ENCODE results near the gene TSSK6. TPM values are rescaled to one million over a fixed set of nuclear protein-coding genes. Genes with fewer than 3 reads are reported as not detected.

Gene TSSK6
- total and polyA plus RNA-seq, 10 donors = 1.7 to 5.6 (median 3.0) TPM

DNA sequence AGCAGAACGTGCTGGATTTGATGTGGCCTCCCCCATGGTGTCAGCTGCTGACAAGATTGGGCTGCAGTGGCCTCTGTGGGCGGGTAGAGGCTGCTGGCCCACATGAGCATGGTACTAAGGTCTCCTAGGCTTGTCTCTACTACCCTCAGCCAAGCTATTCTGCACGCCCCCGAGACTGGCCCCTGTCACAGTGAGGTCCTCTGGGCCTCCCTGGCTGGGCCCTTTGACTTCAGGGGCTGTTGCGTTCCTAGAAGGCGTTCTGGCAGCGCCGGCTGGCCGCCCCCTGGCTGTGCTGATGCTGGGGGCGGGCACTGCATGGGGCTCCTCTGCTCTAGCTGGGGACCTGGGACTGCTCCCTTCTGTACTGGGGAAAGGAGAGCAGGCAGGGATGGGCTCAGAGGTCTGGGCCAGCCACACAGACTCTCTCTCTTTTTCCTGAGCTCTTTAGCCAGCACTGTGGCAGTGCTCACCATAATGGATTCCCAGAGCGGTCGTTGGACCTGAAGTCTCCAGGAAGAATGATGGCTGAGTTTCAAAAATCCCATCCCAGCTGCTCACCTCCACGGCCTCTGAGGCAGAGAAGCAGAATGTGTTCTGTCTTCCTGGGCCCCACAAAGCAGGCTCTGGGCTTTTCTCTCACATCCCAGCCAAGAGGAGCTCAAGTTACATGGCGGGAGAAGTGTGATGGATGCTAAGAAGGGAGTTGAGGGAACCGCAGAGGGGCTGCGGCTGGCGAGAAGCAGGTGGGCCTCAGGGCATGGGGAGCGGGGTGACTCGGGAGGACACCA, 32.3 kb downstream of the TSSK6 start:
- Histone ChIP-seq H3K4me1 (peaks cover 28 to 92% (median 49%) of the 10 kb centered on the region in 6 donors), H3K36me3 (peaks cover 0 to 70% (median 8%) of the 10 kb centered on the region in 6 donors), H3K27me3 (replicated peaks in 1 of 7) (no peaks in the 10 kb centered on the region), H3K4me3 (no peak overlapping the region), H3K9me3 (no peaks in the 10 kb centered on the region), H3K27ac (peak overlapping the region in 3 of 8 donors; percentile 5 to 13 (median 5))
- WGBS, 5 donors = 86 to 92% (median 87%) methylated on average over 12 to 19 of the region's 19 CpGs
- DNase-seq = no peak
- TF ChIP-seq, protein P1, sequence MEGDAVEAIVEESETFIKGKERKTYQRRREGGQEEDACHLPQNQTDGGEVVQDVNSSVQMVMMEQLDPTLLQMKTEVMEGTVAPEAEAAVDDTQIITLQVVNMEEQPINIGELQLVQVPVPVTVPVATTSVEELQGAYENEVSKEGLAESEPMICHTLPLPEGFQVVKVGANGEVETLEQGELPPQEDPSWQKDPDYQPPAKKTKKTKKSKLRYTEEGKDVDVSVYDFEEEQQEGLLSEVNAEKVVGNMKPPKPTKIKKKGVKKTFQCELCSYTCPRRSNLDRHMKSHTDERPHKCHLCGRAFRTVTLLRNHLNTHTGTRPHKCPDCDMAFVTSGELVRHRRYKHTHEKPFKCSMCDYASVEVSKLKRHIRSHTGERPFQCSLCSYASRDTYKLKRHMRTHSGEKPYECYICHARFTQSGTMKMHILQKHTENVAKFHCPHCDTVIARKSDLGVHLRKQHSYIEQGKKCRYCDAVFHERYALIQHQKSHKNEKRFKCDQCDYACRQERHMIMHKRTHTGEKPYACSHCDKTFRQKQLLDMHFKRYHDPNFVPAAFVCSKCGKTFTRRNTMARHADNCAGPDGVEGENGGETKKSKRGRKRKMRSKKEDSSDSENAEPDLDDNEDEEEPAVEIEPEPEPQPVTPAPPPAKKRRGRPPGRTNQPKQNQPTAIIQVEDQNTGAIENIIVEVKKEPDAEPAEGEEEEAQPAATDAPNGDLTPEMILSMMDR (IDR thresholded peaks at IDR 0.05 in 8 of 11, conservative IDR thresholded peaks at IDR 0.05 in 3 of 11) = no peak
- TF ChIP-seq POLR2AphosphoS5 (IDR thresholded peaks at IDR 0.05) = peak in 1 of 3 donors; percentile 31
- no peak for TF ChIP-seq POLR2A (IDR thresholded peaks at IDR 0.05)
- intact Hi-C loops (cut with DNase I; ENCODE audit: low total_unique reads) = loop anchor here (10.0 kb wide), 1 partner anchor 78 kb away; the partner anchor contains the start of gene GATAD2A

DNA sequence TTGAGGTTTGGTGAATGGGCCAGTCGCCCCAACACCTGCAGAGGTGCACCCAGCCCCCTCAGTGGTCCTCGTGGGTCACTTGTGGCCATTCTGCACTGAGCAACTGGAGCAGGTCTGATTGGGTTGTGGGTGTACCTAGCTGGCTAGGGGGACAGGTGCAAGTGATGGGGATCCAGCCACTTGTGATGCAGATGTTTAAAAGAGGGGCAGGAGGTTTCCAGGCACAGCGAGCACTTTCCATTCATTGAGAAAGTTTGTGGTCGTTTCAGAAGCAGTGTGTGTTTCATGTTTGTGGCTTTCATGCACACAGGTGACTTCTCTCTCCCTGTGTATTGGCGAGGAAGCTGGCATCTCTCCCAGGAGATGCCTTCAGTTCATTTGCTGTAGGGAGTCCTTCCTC, 34.7 kb downstream of the TSSK6 start:
- intact Hi-C loops (cut with DNase I; ENCODE audit: low total_unique reads) = loop anchor here (10.0 kb wide), 1 partner anchor 76 kb away; the partner anchor contains the start of gene GATAD2A
- Histone ChIP-seq H3K4me1 (peaks cover 12 to 92% (median 44%) of the 10 kb centered on the region in 6 donors), H3K36me3 (peaks cover 0 to 56% (median 8%) of the 10 kb centered on the region in 6 donors), H3K27me3 (replicated peaks in 1 of 7) (no peaks in the 10 kb centered on the region), H3K4me3 (no peak overlapping the region), H3K9me3 (no peaks in the 10 kb centered on the region), H3K27ac (peak overlapping the region in 1 of 8 donors; percentile 14)
- WGBS, 5 donors = 42 to 60% (median 59%) methylated on average over 3 to 5 of the region's 5 CpGs
- TF ChIP-seq, protein P1 (IDR thresholded peaks at IDR 0.05 in 8 of 11, conservative IDR thresholded peaks at IDR 0.05 in 3 of 11) = no peak
- TF ChIP-seq POLR2A (IDR thresholded peaks at IDR 0.05) (no peak), POLR2AphosphoS5 (IDR thresholded peaks at IDR 0.05) (no peak)
- no peak for DNase-seq

DNA sequence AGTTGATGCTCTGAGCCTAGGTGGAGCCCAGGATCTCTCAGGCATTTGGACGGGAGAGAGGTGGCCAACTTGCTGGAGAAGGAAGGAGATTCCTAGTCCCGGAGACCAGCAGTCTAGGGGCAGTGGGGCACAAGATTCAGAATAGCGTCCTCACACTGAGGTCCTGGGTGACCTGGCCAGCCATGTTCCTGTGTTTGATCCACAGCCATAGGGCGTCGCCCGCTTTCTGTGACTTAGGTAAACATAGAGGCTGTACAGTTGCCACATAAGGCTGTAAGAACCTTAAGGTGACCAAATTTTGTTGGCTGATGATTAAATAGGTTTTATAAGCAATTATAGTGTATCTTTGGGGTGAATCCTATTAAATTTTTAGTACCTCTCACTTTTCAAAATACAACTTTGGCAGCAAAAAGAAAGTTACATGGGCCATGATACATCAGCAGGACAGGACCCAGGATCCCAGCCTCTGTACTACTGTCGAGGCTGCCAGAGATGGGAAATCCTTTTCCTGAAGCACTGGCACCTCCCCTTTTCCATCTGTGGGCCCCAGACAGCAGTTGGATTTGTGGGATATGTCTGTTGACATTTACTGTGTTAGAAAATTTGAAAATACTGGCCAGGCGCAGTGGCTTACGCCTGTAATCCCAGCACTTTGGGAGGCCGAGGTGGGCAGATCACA, 37.5 kb downstream of the TSSK6 start:
- Histone ChIP-seq H3K4me1 (peaks cover 21 to 94% (median 51%) of the 10 kb centered on the region in 6 donors), H3K27me3 (replicated peaks in 1 of 7) (no peaks in the 10 kb centered on the region), H3K9me3 (no peaks in the 10 kb centered on the region), H3K36me3 (peaks cover 0 to 67% (median 6%) of the 10 kb centered on the region in 6 donors), H3K4me3 (no peak overlapping the region), H3K27ac (peak overlapping the region in 3 of 8 donors; percentile 6 to 65 (median 7))
- intact Hi-C loops (cut with DNase I; ENCODE audit: low total_unique reads) = no loop called here
- TF ChIP-seq POLR2A (IDR thresholded peaks at IDR 0.05) = no peak
- TF ChIP-seq POLR2AphosphoS5 (IDR thresholded peaks at IDR 0.05) = no peak
- 88 to 93% (median 91%) methylated on average over 9 to 10 of the region's 10 CpGs for WGBS, 5 donors
- DNase-seq = no peak

DNA sequence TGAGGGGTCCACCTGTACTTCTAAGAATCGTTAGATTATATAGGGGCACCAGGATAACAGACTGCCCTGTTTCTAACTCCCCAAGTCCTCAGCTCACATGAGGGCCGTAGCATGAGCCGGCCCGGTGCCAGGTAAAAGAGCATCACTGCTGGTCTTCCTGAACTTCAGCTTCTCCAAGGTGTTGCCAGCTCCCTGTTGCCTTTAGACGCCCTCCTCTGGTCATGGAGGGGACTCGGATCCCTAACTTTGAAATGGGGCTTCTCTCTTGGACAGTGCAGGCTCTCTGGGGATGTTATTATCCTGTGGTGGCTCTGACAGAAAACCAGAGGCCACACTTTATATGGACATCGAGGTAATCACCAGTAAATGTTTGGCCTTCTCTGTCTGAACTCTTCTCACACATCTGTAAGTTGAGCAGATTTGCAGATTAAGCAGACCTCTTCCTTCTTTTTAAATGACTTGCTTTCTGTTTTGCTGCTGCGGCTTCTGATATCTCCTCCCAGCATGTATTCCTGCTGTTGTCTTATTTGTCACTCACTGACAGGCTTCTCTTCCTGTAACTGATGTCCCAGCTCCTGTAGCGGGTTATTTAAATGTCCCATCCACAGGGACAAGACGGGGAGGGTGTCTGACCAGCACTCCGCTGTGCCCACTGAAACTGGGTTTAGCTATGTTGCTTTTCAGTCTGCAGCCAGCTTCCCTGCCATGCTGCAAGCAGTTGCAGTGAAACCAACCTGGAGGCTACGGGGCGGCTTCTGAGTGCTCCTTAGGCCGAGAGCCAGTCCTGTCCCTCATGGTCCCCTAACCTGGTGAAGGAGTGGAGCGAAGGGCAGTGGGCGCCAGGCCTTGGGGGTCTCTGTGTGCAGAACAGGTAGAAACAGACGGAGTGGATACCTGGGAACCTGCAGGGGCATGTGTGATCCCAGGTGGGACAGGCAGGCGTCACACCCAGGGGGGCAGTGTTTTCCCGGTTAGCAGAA, 39.2 kb downstream of the TSSK6 start:
- intact Hi-C loops (cut with DNase I; ENCODE audit: low total_unique reads) = no loop called here
- Histone ChIP-seq H3K4me1 (peaks cover 31 to 96% (median 63%) of the 10 kb centered on the region in 6 donors), H3K27ac (peak overlapping the region in 6 of 8 donors; percentile 52 to 75 (median 62))

More for the DNA sequence above, 39.2 kb downstream of the TSSK6 start:
- no peak for DNase-seq
- H3K27me3 ChIP-seq (replicated peaks in 1 of 7) = no peaks in the 10 kb centered on the region
- peak overlapping the region in 1 of 8 donors; percentile 1 for H3K4me3 ChIP-seq
- 69 to 74% (median 73%) methylated on average over 17 to 19 of the region's 19 CpGs for WGBS, 5 donors
- no peaks in the 10 kb centered on the region for H3K9me3 ChIP-seq
- TF ChIP-seq, protein P1 (IDR thresholded peaks at IDR 0.05 in 8 of 11, conservative IDR thresholded peaks at IDR 0.05 in 3 of 11) = peak in 5 of 11 experiments; percentile 20 to 47 (median 36)
- TF ChIP-seq POLR2AphosphoS5 (IDR thresholded peaks at IDR 0.05) = no peak
- peaks cover 0 to 56% (median 5%) of the 10 kb centered on the region in 6 donors for H3K36me3 ChIP-seq

Data from spleen (tissue), 11 donors.